Liver (tissue), 9 donors: ENCODE measurements around the gene GLI1. TPM values are rescaled to one million over a fixed set of nuclear protein-coding genes. Genes with fewer than 3 reads are reported as not detected.

Experiments
- DNase-seq: peaks from one replicate; pipeline ENCODE4 v3.0.0-alpha.2; 2017; ENCODE audit warnings: low spot score
- H3K27ac ChIP-seq, 2 donors: one replicate each; pipeline ENCODE4 v1.7.0; 2013; ENCODE audit warnings: inconsistent platforms in 2 of 2, low read length in 2 of 2, control low read depth in 1 of 2, low read depth in 1 of 2, mild to moderate bottlenecking in 1 of 2
- H3K27me3 ChIP-seq, 4 donors: one replicate each; pipeline versions ENCODE4 v1.6.1 to v1.7.0; 2013; ENCODE audit warnings: low read length in 3 of 4, inconsistent platforms in 1 of 4, mild to moderate bottlenecking in 1 of 4, moderate library complexity in 1 of 4; ENCODE audit not compliant: control insufficient read depth in 4 of 4, insufficient read depth in 4 of 4
- H3K36me3 ChIP-seq, 4 donors: one replicate each; pipeline versions ENCODE4 v1.6.1 to v1.7.0; 2013; ENCODE audit warnings: low read length in 3 of 4, mild to moderate bottlenecking in 3 of 4, low read depth in 1 of 4, moderate library complexity in 1 of 4; ENCODE audit not compliant: control insufficient read depth in 4 of 4, insufficient read depth in 3 of 4
- H3K4me1 ChIP-seq, 4 donors: one replicate each; pipeline versions ENCODE4 v1.6.1 to v1.7.0; 2013; ENCODE audit warnings: low read length in 3 of 4, mild to moderate bottlenecking in 3 of 4, moderate library complexity in 1 of 4; ENCODE audit not compliant: control insufficient read depth in 4 of 4, insufficient read depth in 4 of 4
- H3K4me3 ChIP-seq, 3 donors: one replicate each; pipeline versions ENCODE4 v1.6.1 to v1.7.0; 2013; ENCODE audit warnings: low read length in 3 of 3, control low read depth in 1 of 3, low read depth in 1 of 3, mild to moderate bottlenecking in 1 of 3
- H3K9ac ChIP-seq, 2 donors: one replicate each; pipeline ENCODE4 v1.7.0; 2013; ENCODE audit warnings: low read length in 2 of 2, mild to moderate bottlenecking in 2 of 2, moderate library complexity in 2 of 2, control low read depth in 1 of 2, low read depth in 1 of 2
- H3K9me3 ChIP-seq, 4 donors: one replicate each; pipeline versions ENCODE4 v1.6.1 to v1.7.0; 2013; ENCODE audit warnings: low read length in 3 of 4; ENCODE audit not compliant: control insufficient read depth in 4 of 4
- ATF3 ChIP-seq: IDR thresholded peaks from 2 replicates; pipeline ENCODE4 v1.6.1; 2016; ENCODE audit warnings: antibody characterized with exemption
- CTCF ChIP-seq: fragments of 150-350 bp; IDR thresholded peaks from 2 replicates; pipeline ENCODE4 v1.5.1; 2017; ENCODE audit warnings: improper control_type of control experiment, low read depth, low read length; ENCODE audit not compliant: missing input control
- FOXA1 ChIP-seq: IDR thresholded peaks from 2 replicates; pipeline ENCODE4 v1.6.1; 2016; ENCODE audit warnings: antibody characterized with exemption
- FOXA2 ChIP-seq: IDR thresholded peaks from 2 replicates; pipeline ENCODE4 v1.6.1; 2016; ENCODE audit warnings: antibody characterized with exemption
- GABPA ChIP-seq, 2 donors: IDR thresholded peaks in 1 of 2; conservative IDR thresholded peaks in 1 of 2; 2 replicates each; pipeline ENCODE4 v1.6.1; 2016; ENCODE audit warnings: antibody characterized with exemption in 2 of 2, mild to moderate bottlenecking in 1 of 2, moderate library complexity in 1 of 2
- HNF4A ChIP-seq, 2 donors: conservative IDR thresholded peaks; 2 replicates each; pipeline ENCODE4 v1.6.1; 2016; ENCODE audit warnings: antibody characterized with exemption in 2 of 2, mild to moderate bottlenecking in 2 of 2
- HNF4G ChIP-seq: IDR thresholded peaks from 2 replicates; pipeline ENCODE4 v1.6.1; 2016; ENCODE audit warnings: antibody characterized with exemption
- JUND ChIP-seq, 2 donors: IDR thresholded peaks; 2 replicates each; pipeline ENCODE4 v1.6.1; 2016; ENCODE audit warnings: antibody characterized with exemption in 2 of 2
- MAX ChIP-seq: IDR thresholded peaks from 2 replicates; pipeline ENCODE4 v1.6.1; 2016; ENCODE audit warnings: antibody characterized with exemption
- NR2F2 ChIP-seq: IDR thresholded peaks from 2 replicates; pipeline ENCODE4 v1.6.1; 2016; ENCODE audit warnings: antibody characterized with exemption
- RAD21 ChIP-seq, 2 donors: IDR thresholded peaks; 2 replicates each; pipeline ENCODE4 v1.6.1; 2016; ENCODE audit warnings: antibody characterized with exemption in 2 of 2, mild to moderate bottlenecking in 2 of 2
- TAF1 ChIP-seq: conservative IDR thresholded peaks from 2 replicates; pipeline ENCODE4 v1.6.1; 2016; ENCODE audit warnings: antibody characterized with exemption, mild to moderate bottlenecking
- YY1 ChIP-seq: IDR thresholded peaks from 2 replicates; pipeline ENCODE4 v1.6.1; 2016; ENCODE audit warnings: antibody characterized with exemption, mild to moderate bottlenecking
- WGBS: extraction: QIAGEN DNeasy Blood & Tissue Kit; methylation state at CpG from one replicate; pipeline ENCODE4 v1.1.7; 2013; 5-methylcytosine and 5-hydroxymethylcytosine counted together
- polyA plus RNA-seq, 2 donors: library from polyadenylated mRNA; stranded (reverse) in 1 of 2; unstranded in 1 of 2; fragments of 200-250 nt in 1 of 2; fragments of >200 nt in 1 of 2; fragmentation: Nextera tagmentation in 1 of 2; extraction: Ambion mirVana in 1 of 2; gene quantifications; one replicate each; pipeline versions ENCODE4 v1.2.1 to v1.2.3, GENCODE V29; 2013 to 2015
- total RNA-seq, 2 donors: library from RNA; depleted of rRNA; stranded (reverse); fragments of >200 nt; gene quantifications; one replicate each; pipeline ENCODE4 v1.2.3, GENCODE V29; 2014
- TF ChIP-seq, protein P1 (sequence below): IDR thresholded peaks from 2 replicates; pipeline ENCODE4 v1.6.1; 2016; ENCODE audit warnings: antibody characterized with exemption
- TF ChIP-seq, protein P2 (sequence below): IDR thresholded peaks from 2 replicates; pipeline ENCODE4 v1.6.1; 2016; ENCODE audit warnings: antibody characterized with exemption, mild to moderate bottlenecking
- donor health status: healthy.
- donor health status: healthy.
- donor health status: healthy.
- donor health status: healthy.
- donor health status: healthy.

GLI1 gene
- total and polyA plus RNA-seq, 4 donors = 0.09 to 0.44 (median 0.24) TPM

GRCh38 chr12:57448669-57449068 lies 10.9 kb upstream of the GLI1 start:
- Histone ChIP-seq H3K9me3 (no peaks in the 10 kb centered on the region), H3K36me3 (peaks cover 0 to 7% (median 4%) of the 10 kb centered on the region in 4 donors), H3K27me3 (no peaks in the 10 kb centered on the region), H3K9ac (no peak overlapping the region), H3K4me3 (no peak overlapping the region), H3K27ac (peak overlapping the region; percentile 79 to 96), H3K4me1 (peaks cover 11 to 57% (median 37%) of the 10 kb centered on the region in 4 donors)
- DNase-seq = no peak
- TF ChIP-seq, protein P1, sequence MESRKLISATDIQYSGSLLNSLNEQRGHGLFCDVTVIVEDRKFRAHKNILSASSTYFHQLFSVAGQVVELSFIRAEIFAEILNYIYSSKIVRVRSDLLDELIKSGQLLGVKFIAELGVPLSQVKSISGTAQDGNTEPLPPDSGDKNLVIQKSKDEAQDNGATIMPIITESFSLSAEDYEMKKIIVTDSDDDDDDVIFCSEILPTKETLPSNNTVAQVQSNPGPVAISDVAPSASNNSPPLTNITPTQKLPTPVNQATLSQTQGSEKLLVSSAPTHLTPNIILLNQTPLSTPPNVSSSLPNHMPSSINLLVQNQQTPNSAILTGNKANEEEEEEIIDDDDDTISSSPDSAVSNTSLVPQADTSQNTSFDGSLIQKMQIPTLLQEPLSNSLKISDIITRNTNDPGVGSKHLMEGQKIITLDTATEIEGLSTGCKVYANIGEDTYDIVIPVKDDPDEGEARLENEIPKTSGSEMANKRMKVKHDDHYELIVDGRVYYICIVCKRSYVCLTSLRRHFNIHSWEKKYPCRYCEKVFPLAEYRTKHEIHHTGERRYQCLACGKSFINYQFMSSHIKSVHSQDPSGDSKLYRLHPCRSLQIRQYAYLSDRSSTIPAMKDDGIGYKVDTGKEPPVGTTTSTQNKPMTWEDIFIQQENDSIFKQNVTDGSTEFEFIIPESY = no peak
- no peak for TF ChIP-seq RAD21 (IDR thresholded peaks at IDR 0.05)
- no peak for TF ChIP-seq MAX
- TF ChIP-seq YY1 = no peak
- no peak for TF ChIP-seq HNF4A (conservative IDR thresholded peaks at IDR 0.05)
- no peak for TF ChIP-seq FOXA2
- TF ChIP-seq JUND (IDR thresholded peaks at IDR 0.05) = no peak
- TF ChIP-seq, protein P2, sequence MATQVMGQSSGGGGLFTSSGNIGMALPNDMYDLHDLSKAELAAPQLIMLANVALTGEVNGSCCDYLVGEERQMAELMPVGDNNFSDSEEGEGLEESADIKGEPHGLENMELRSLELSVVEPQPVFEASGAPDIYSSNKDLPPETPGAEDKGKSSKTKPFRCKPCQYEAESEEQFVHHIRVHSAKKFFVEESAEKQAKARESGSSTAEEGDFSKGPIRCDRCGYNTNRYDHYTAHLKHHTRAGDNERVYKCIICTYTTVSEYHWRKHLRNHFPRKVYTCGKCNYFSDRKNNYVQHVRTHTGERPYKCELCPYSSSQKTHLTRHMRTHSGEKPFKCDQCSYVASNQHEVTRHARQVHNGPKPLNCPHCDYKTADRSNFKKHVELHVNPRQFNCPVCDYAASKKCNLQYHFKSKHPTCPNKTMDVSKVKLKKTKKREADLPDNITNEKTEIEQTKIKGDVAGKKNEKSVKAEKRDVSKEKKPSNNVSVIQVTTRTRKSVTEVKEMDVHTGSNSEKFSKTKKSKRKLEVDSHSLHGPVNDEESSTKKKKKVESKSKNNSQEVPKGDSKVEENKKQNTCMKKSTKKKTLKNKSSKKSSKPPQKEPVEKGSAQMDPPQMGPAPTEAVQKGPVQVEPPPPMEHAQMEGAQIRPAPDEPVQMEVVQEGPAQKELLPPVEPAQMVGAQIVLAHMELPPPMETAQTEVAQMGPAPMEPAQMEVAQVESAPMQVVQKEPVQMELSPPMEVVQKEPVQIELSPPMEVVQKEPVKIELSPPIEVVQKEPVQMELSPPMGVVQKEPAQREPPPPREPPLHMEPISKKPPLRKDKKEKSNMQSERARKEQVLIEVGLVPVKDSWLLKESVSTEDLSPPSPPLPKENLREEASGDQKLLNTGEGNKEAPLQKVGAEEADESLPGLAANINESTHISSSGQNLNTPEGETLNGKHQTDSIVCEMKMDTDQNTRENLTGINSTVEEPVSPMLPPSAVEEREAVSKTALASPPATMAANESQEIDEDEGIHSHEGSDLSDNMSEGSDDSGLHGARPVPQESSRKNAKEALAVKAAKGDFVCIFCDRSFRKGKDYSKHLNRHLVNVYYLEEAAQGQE = no peak
- TF ChIP-seq NR2F2 = no peak
- no peak for TF ChIP-seq GABPA (IDR thresholded peaks at IDR 0.05 in 1 of 2, conservative IDR thresholded peaks at IDR 0.05 in 1 of 2)
- TF ChIP-seq CTCF = no peak
- no peak for TF ChIP-seq ATF3
- 86% methylated on average over 2 of the region's 2 CpGs for WGBS

- Histone ChIP-seq H3K4me1 (peaks cover 14 to 50% (median 39%) of the 10 kb centered on the region in 4 donors), H3K4me3 (no peak overlapping the region), H3K9ac (no peak overlapping the region), H3K36me3 (peaks cover 0 to 4% (median 1%) of the 10 kb centered on the region in 4 donors), H3K27me3 (no peaks in the 10 kb centered on the region), H3K27ac (peak overlapping the region; percentile 79 to 96), H3K9me3 (no peaks in the 10 kb centered on the region)
- DNase-seq = no peak
- WGBS = 96% methylated on average over 7 of the region's 7 CpGs
- no peak for TF ChIP-seq NR2F2
- TF ChIP-seq JUND (IDR thresholded peaks at IDR 0.05) = no peak
- TF ChIP-seq TAF1 = no peak
- no peak for TF ChIP-seq YY1
- TF ChIP-seq HNF4A (conservative IDR thresholded peaks at IDR 0.05) = no peak
- TF ChIP-seq, protein P2 = no peak
- no peak for TF ChIP-seq FOXA1
- no peak for TF ChIP-seq RAD21 (IDR thresholded peaks at IDR 0.05)
- TF ChIP-seq CTCF = no peak
- TF ChIP-seq, protein P1 = no peak
- no peak for TF ChIP-seq HNF4G
Measured at GRCh38 chr12:57449375-57449774, 10.2 kb upstream of the GLI1 start.
